B cell (primary cell): Measurements from ENCODE around the gene KCNJ10. TPM values are rescaled to one million over a fixed set of nuclear protein-coding genes. Genes with fewer than 3 reads are reported as not detected.

Source experiments
- ATAC-seq: fragments of 200-7000 bp; cut with Tn5 transposase; one replicate; pipeline ENCODE4 v1.10.0; 2021; ENCODE audit warnings: low read depth, mild to moderate bottlenecking, moderate number of reproducible peaks, moderate library complexity
- CTCF ChIA-PET: fragments of 350-600 bp; sonication (Branson Sonifier 250); formaldehyde crosslinking; loops from one replicate; lab custom pipeline; 2021; ENCODE audit warnings: antibody characterized with exemption, inconsistent platforms; lab: Charles Lee
- POLR2A ChIA-PET: fragments of 350-600 bp; sonication (Branson Sonifier 250); formaldehyde crosslinking; loops from one replicate; lab custom pipeline; 2021; ENCODE audit warnings: antibody characterized with exemption; lab: Charles Lee
- DNase-seq: peaks from one replicate; pipeline ENCODE4 v3.0.0; 2013
- H2AFZ ChIP-seq: 2 replicates; pipeline ENCODE4 v1.6.1; 2012; ENCODE audit warnings: mild to moderate bottlenecking, low read depth, low read length; ENCODE audit not compliant: insufficient read depth, poor library complexity, severe bottlenecking
- H3K27ac ChIP-seq, 2 donors: 1 replicate in 1 of 2; 2 replicates in 1 of 2; pipeline ENCODE4 v1.5.1; 2012 to 2013; ENCODE audit warnings: low read length in 2 of 2, mild to moderate bottlenecking in 2 of 2, moderate library complexity in 1 of 2
- H3K27me3 ChIP-seq, 4 experiments: fragments of 200-600 bp in 1 of 4; sonication (generic) in 1 of 4; replicated peaks in 1 of 4; 1 replicate in 2 of 4; 2 replicates in 2 of 4; pipeline versions ENCODE4 v1.6.1 to v1.7.0; 2013 to 2016; ENCODE audit warnings: low read length in 3 of 4, mild to moderate bottlenecking in 2 of 4, mixed read lengths in 1 of 4, moderate library complexity in 1 of 4; ENCODE audit not compliant: insufficient read depth in 4 of 4, control insufficient read depth in 3 of 4; ENCODE audit errors: control extremely low read depth in 1 of 4
- H3K36me3 ChIP-seq, 2 experiments: replicated peaks in 1 of 2; 1 replicate in 1 of 2; 2 replicates in 1 of 2; pipeline versions ENCODE4 v1.6.1 to v1.7.1; 2013; ENCODE audit warnings: low read length in 1 of 2; ENCODE audit not compliant: insufficient read depth in 2 of 2, control insufficient read depth in 1 of 2; ENCODE audit errors: control extremely low read depth in 1 of 2, extremely low read depth in 1 of 2
- H3K4me1 ChIP-seq, 2 donors: fragments of 200-600 bp in 1 of 2; sonication (generic) in 1 of 2; 1 replicate in 1 of 2; 2 replicates in 1 of 2; pipeline versions ENCODE4 v1.5.1 to v1.6.1; 2013 to 2017; ENCODE audit warnings: low read length in 2 of 2; ENCODE audit not compliant: control insufficient read depth in 2 of 2, insufficient read depth in 2 of 2
- H3K4me2 ChIP-seq: replicated peaks from 2 replicates; pipeline ENCODE3; 2012; ENCODE audit warnings: mild to moderate bottlenecking, low read depth, low read length; ENCODE audit not compliant: poor library complexity, severe bottlenecking
- H3K4me3 ChIP-seq, 5 experiments: fragments of 200-600 bp in 1 of 5; sonication (generic) in 1 of 5; 1 replicate in 3 of 5; 2 replicates in 2 of 5; pipeline versions ENCODE4 v1.5.1 to v1.7.0; 2011 to 2016; ENCODE audit warnings: low read length in 4 of 5, mild to moderate bottlenecking in 4 of 5, low read depth in 2 of 5, control low read depth in 1 of 5, moderate library complexity in 1 of 5; ENCODE audit not compliant: insufficient read depth in 1 of 5; ENCODE audit errors: control extremely low read depth in 1 of 5, extremely low read depth in 1 of 5
- H3K79me2 ChIP-seq: fragments of 200-600 bp; sonication (generic); one replicate; pipeline ENCODE4 v1.6.0; 2016; ENCODE audit warnings: low read length; ENCODE audit not compliant: control insufficient read depth, insufficient read depth
- H3K9ac ChIP-seq: fragments of 200-600 bp; sonication (generic); 2 replicates; pipeline ENCODE4 v1.6.1; 2017; ENCODE audit warnings: mild to moderate bottlenecking, low read length, moderate library complexity
- H3K9me3 ChIP-seq, 3 donors: one replicate each; pipeline versions ENCODE4 v1.6.1 to v1.7.1; 2013; ENCODE audit warnings: low read length in 2 of 3; ENCODE audit not compliant: control insufficient read depth in 2 of 3, insufficient read depth in 1 of 3; ENCODE audit errors: control extremely low read depth in 1 of 3
- H4K20me1 ChIP-seq: 2 replicates; pipeline ENCODE4 v1.6.0; 2012; ENCODE audit warnings: mild to moderate bottlenecking, low read length; ENCODE audit not compliant: insufficient read depth, control insufficient read depth, poor library complexity, severe bottlenecking
- H3K27ac Mint-ChIP-seq: one replicate; pipeline ENCODE4 v1.8.0; 2021; ENCODE audit warnings: mixed read lengths
- H3K27me3 Mint-ChIP-seq: one replicate; pipeline ENCODE4 v1.8.0; 2021; ENCODE audit warnings: mixed read lengths
- H3K4me1 Mint-ChIP-seq: one replicate; pipeline ENCODE4 v1.8.0; 2021; ENCODE audit warnings: mixed read lengths
- H3K4me3 Mint-ChIP-seq: one replicate; pipeline ENCODE4 v1.8.0; 2021; ENCODE audit warnings: mixed read lengths
- H3K9me3 Mint-ChIP-seq: one replicate; pipeline ENCODE4 v1.8.0; 2022; ENCODE audit warnings: mixed read lengths; ENCODE audit not compliant: insufficient read depth
- CTCF ChIP-seq: fragments of 200-600 bp; IDR thresholded peaks from one replicate; pipeline ENCODE4 v1.8.0; 2022; ENCODE audit warnings: antibody characterized with exemption, mild to moderate bottlenecking
- EZH2 ChIP-seq: IDR thresholded peaks from 2 replicates; pipeline ENCODE4 v1.6.1; 2012; ENCODE audit warnings: borderline replicate concordance, low read depth, mild to moderate bottlenecking, moderate library complexity, low read length; ENCODE audit not compliant: insufficient read depth, poor library complexity, severe bottlenecking
- WGBS: methylation state at CpG from one replicate; pipeline ENCODE4 v1.1.5; 2013; ENCODE audit warnings: missing lambda C conversion rate; ENCODE audit not compliant: insufficient coverage; 5-methylcytosine and 5-hydroxymethylcytosine counted together
- intact Hi-C: fragments of 100-400 bp; cut with micrococcal nuclease; formaldehyde crosslinking; loops from one replicate; pipeline ENCODE4 v1.10.0; 2022
- polyA plus RNA-seq: library from polyadenylated mRNA; depleted of rRNA; stranded (reverse); fragments of >200 nt; gene quantifications from 2 replicates; pipeline ENCODE4 v1.2.3, GENCODE V29; 2012
- total RNA-seq, 2 donors: library from RNA; stranded (reverse); fragments of 120-200 nt in 1 of 2; gene quantifications; 1 replicate in 1 of 2; 2 replicates in 1 of 2; pipeline versions ENCODE4 v1.2.3 to v1.2.4, GENCODE V29; 2013 to 2022

Gene KCNJ10
- total and polyA plus RNA-seq, 2 donors (not counting 1 experiment from before 2014, with no cell fraction given) = not detected

GRCh38 chr1:160104486-160104885 lies 34.5 kb upstream of the KCNJ10 start:
- POLR2A ChIA-PET = no interaction called here
- Mint-ChIP-seq H3K9me3 (no peaks in the 10 kb centered on the region), H3K27me3 (peaks cover 5% of the 10 kb centered on the region), H3K4me1 (peaks cover 21% of the 10 kb centered on the region), H3K27ac (no peak overlapping the region), H3K4me3 (no peak overlapping the region)
- TF ChIP-seq EZH2 = no peak
- TF ChIP-seq CTCF = no peak
- no peak overlapping the region for H3K4me3 ChIP-seq
- peaks cover 0 to 3% (median 0%) of the 10 kb centered on the region in 4 experiments for H3K27me3 ChIP-seq
- H3K9me3 ChIP-seq = no peaks in the 10 kb centered on the region
- H3K36me3 ChIP-seq = no peaks in the 10 kb centered on the region
- no peaks in the 10 kb centered on the region for H3K79me2 ChIP-seq
- no peak overlapping the region for H3K27ac ChIP-seq
- ATAC-seq = no peak
- DNase-seq = no peak
- H3K9ac ChIP-seq = no peak overlapping the region
- 81% methylated on average over 3 of the region's 3 CpGs for WGBS
- CTCF ChIA-PET = interaction anchor here (1.2 to 7.2 kb wide), 7 partner anchors 18 to 272 kb away, joined by 3 to 131 read pairs (median 5); no protein-coding TSS in a partner anchor
- intact Hi-C loops = no loop called here
- H3K4me1 ChIP-seq = peaks cover 11 to 16% of the 10 kb centered on the region in 2 donors
- H4K20me1 ChIP-seq = no peaks in the 10 kb centered on the region
- H2AFZ ChIP-seq = no peak overlapping the region
- H3K4me2 ChIP-seq = no peak overlapping the region

- Mint-ChIP-seq H3K4me3 (no peak overlapping the region), H3K4me1 (peaks cover 24% of the 10 kb centered on the region), H3K27ac (no peak overlapping the region), H3K27me3 (peaks cover 2% of the 10 kb centered on the region), H3K9me3 (no peaks in the 10 kb centered on the region)
- WGBS = 25% methylated on average over 1 of the region's 6 CpGs
- no peak overlapping the region for H3K4me2 ChIP-seq
- no peaks in the 10 kb centered on the region for H4K20me1 ChIP-seq
- peaks cover 0 to 3% (median 0%) of the 10 kb centered on the region in 4 experiments for H3K27me3 ChIP-seq
- no peak for TF ChIP-seq EZH2
- no peak for TF ChIP-seq CTCF
- H3K9me3 ChIP-seq = no peaks in the 10 kb centered on the region
- no peaks in the 10 kb centered on the region for H3K36me3 ChIP-seq
- intact Hi-C loops = no loop called here
- DNase-seq = no peak
- no peak overlapping the region for H2AFZ ChIP-seq
- no peak overlapping the region for H3K4me3 ChIP-seq
- ChIA-PET POLR2A (no interaction called here), CTCF (interaction anchor here (0.8 to 7.2 kb wide), 7 partner anchors 18 to 273 kb away, joined by 3 to 131 read pairs (median 5); no protein-coding TSS in a partner anchor)
- no peak overlapping the region for H3K27ac ChIP-seq
- no peak overlapping the region for H3K9ac ChIP-seq
- peaks cover 16 to 22% of the 10 kb centered on the region in 2 donors for H3K4me1 ChIP-seq
- ATAC-seq = no peak
- H3K79me2 ChIP-seq = no peaks in the 10 kb centered on the region
Observed at GRCh38 chr1:160103658-160104408, 33.9 kb upstream of the KCNJ10 start.
